Mesodermal cell (in vitro differentiated cells): ENCODE data around the gene MYO1D.
A peak's percentile ranks its signal among the peaks of the same experiment; 100 is the strongest.
"Not testable (repeated sequence)": the region's sequence is repeated elsewhere in the genome, so short reads cannot be mapped to it uniquely, and the experiment has no call there.

Source experiments
- H3K27ac ChIP-seq: 2 replicates; pipeline ENCODE4 v1.7.0; 2013; ENCODE audit warnings: mild to moderate bottlenecking, low read depth, low read length, moderate library complexity; ENCODE audit not compliant: severe bottlenecking
- H3K36me3 ChIP-seq: 2 replicates; pipeline ENCODE4 v1.7.1; 2013; ENCODE audit warnings: mild to moderate bottlenecking, low read length, moderate library complexity; ENCODE audit not compliant: control insufficient read depth, insufficient read depth
- H3K4me1 ChIP-seq: one replicate; pipeline ENCODE4 v1.7.1; 2013; ENCODE audit warnings: mild to moderate bottlenecking, low read length; ENCODE audit not compliant: insufficient read depth, control insufficient read depth, poor library complexity, severe bottlenecking
- H3K4me3 ChIP-seq: 2 replicates; pipeline ENCODE4 v1.7.0; 2013; ENCODE audit warnings: low read length, control low read depth, mild to moderate bottlenecking; ENCODE audit not compliant: insufficient read depth, poor library complexity, severe bottlenecking; ENCODE audit errors: extremely low read depth
- H3K9me3 ChIP-seq: 2 replicates; pipeline ENCODE4 v1.7.1; 2013; ENCODE audit warnings: mild to moderate bottlenecking, low read length, moderate library complexity; ENCODE audit not compliant: control insufficient read depth
- WGBS, 2 experiments: methylation state at CpG; one replicate each; pipeline ENCODE4 v1.1.5; 2013; ENCODE audit warnings: missing lambda C conversion rate in 2 of 2; ENCODE audit not compliant: insufficient coverage in 2 of 2; 5-methylcytosine and 5-hydroxymethylcytosine counted together

Gene MYO1D

DNA sequence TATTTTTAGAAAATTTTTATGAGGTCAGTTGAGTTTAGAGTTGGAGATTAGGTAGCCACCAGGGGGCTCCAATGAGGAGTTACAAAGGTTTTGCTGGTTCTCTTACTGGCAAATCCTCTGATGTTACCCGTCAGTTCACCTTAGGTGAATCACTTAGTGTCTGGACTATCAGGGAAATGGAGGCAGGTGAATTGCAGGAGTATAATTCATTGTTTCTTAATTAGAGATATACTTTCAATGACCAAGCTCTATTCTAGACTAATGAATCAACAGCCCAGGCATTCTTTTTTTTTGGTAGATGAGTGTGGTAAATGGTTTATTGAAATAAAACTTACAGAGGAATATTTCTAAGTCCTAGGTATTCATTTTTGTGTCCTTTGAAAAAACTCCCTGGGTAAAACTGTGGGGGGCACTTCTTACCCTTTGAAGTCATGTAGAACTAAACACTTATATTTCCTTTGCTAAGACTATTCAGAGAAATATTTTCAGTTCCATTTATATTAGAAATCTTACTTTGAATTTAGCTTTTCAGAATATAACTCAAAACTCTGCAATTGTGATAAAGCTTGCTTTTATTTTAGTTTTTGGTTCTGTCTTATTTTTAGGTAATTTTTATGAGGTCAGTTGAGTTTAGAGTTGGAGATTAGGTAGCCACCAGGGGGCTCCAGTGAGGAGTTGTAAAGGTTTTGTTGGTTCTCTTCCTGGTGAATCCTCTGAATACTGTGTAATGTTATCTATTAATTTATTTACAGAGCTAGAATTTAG is 414.9 kb downstream of the MYO1D start:
- Histone ChIP-seq H3K27ac (no peak overlapping the region), H3K9me3 (no peaks in the 10 kb centered on the region), H3K4me1 (no peaks in the 10 kb centered on the region), H3K4me3 (no peak overlapping the region), H3K36me3 (peaks cover 83% of the 10 kb centered on the region)
- no CpG with 5 or more reads among the region's 1 CpG for WGBS, 2 experiments

DNA sequence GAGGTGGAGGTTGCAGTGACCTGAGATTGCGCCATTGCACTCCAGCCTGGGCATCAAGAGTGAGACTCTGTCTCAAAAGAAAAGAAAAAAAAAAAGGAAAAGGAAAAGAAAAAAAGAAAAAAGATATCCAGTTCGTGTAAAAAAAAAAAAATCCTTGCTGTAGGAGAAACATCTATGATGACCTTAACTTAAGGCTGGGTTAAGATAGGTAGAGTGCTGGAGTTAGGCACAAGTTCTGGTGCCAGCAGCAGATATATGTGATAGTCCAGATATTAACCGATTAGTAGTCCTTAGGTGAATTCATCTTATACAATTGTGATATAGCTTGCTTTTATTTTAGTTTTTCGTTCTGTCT is 415.4 kb downstream of the MYO1D start:
- Histone ChIP-seq H3K4me3 (no peak overlapping the region), H3K9me3 (no peaks in the 10 kb centered on the region), H3K36me3 (peaks cover 82% of the 10 kb centered on the region), H3K27ac (no peak overlapping the region), H3K4me1 (no peaks in the 10 kb centered on the region)
- WGBS, 2 experiments = 68 to 77% methylated on average over 2 to 3 of the region's 4 CpGs

DNA sequence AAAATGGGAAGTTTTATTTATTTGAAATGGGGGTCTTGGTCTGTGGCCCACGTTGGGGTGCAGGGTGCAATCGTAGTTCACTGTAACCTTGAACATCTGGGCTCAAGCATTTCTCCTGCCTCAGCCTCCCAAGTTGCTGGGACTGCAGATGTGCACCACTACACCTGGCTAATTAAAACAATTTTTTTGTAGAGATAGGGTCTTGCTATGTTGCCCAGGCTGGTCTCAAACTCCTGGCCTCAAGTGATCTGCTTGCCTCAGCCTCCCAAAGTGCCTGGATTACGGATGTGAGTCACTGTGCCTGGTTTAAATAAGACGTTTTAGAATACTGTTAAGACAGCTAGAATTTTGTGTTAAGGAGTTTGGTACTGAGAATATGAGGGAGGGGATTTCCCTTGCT is 416.9 kb downstream of the MYO1D start:
- Histone ChIP-seq H3K4me1 (no peaks in the 10 kb centered on the region), H3K36me3 (peaks cover 83% of the 10 kb centered on the region), H3K27ac (no peak overlapping the region), H3K4me3 (no peak overlapping the region), H3K9me3 (no peaks in the 10 kb centered on the region)
- WGBS, 2 experiments = 92 to 100% methylated on average over 3 to 4 of the region's 4 CpGs

DNA sequence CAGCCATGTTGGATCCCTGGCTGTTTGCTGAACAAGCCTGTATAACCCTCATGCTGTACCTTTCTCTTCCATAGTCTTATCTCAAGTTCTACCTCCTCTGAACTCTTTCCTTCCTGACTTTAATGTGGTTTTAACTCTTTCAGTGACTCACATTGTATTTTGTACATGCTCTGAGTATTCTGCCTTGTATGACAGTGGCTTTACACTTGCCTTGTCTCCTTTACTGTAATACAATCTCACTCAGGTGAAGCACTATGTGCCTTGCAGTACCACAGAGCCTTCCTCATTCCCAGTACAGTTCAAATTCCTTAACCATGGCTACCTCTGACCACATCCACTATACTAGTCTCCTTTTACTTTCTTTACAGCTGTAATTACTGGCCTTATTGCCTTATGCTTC is 418.6 kb downstream of the MYO1D start:
- Histone ChIP-seq H3K27ac (no peak overlapping the region), H3K4me1 (no peaks in the 10 kb centered on the region), H3K36me3 (peaks cover 88% of the 10 kb centered on the region), H3K9me3 (no peaks in the 10 kb centered on the region), H3K4me3 (no peak overlapping the region)

DNA sequence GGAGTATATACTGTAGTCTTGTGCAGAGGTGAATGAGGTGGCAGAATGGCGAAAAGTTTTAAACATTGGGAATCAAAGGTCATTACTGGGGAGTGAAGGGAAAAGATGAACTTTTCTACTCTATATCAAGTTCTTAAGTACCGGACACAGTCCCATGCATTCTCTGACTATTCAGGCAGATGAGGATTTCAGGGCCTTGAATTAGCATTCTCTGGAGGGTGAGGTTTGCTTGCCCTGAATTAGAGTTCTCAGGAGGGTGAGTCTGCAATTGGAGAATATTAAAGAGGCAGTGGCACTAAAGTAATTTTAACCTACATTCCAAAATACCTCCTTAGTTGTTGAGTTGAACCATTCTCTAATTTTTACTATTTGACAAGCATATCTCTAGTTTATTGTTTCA is 423.6 kb downstream of the MYO1D start:
- peaks cover 97% of the 10 kb centered on the region for H3K36me3 ChIP-seq
- H3K4me3 ChIP-seq = no peak overlapping the region
- H3K4me1 ChIP-seq = no peaks in the 10 kb centered on the region
- no peak overlapping the region for H3K27ac ChIP-seq
- H3K9me3 ChIP-seq = no peaks in the 10 kb centered on the region
- 100% methylated on average over 1 of the region's 2 CpGs; no CpG with 5 or more reads in 1 of the 2 experiments for WGBS, 2 experiments

DNA sequence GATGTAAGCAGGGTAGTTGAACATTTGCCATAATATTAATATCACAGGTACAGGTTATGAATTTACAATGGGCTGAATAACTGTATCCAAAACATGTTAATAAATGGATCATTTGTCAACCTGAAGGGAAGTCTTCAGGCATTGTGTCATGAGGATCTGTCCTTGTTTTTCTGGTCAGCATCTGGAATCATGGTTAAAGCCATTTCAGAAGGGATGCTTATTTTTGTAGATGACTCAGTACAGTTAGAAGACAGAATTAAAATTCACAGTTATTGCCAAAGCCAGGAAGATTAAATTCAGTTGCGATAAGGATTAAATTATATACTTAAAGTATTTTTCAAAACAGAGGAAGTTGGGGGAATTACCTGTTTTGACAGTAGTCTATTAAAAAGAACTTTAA is 424.6 kb downstream of the MYO1D start:
- Histone ChIP-seq H3K36me3 (peaks cover 98% of the 10 kb centered on the region), H3K9me3 (no peaks in the 10 kb centered on the region), H3K4me3 (no peak overlapping the region), H3K27ac (no peak overlapping the region), H3K4me1 (no peaks in the 10 kb centered on the region)
- no CpG with 5 or more reads among the region's 1 CpG for WGBS, 2 experiments

DNA sequence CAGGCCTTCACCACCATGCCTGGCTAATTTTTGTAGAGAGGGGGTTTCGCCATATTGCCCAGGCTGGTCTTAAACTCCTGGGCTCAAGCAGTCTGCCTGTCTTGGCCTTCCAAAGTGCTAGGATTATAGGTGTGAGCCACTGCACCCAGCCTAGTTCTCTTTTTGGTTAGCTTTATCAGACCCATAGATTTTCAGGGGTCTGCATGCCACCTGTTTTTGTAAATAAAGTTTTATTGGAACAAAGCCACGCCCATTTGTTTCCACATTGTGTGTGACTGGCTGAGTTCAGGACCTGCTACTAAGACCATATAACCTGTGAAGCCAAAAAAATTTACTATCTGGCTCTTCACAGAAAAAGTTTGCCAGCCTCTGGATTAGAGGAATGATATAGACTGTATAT is 425.0 kb downstream of the MYO1D start:
- Histone ChIP-seq H3K9me3 (no peaks in the 10 kb centered on the region), H3K4me3 (no peak overlapping the region), H3K36me3 (peaks cover 98% of the 10 kb centered on the region), H3K4me1 (no peaks in the 10 kb centered on the region), H3K27ac (no peak overlapping the region)
- 10 to 50% methylated on average over 1 to 2 of the region's 2 CpGs for WGBS, 2 experiments

DNA sequence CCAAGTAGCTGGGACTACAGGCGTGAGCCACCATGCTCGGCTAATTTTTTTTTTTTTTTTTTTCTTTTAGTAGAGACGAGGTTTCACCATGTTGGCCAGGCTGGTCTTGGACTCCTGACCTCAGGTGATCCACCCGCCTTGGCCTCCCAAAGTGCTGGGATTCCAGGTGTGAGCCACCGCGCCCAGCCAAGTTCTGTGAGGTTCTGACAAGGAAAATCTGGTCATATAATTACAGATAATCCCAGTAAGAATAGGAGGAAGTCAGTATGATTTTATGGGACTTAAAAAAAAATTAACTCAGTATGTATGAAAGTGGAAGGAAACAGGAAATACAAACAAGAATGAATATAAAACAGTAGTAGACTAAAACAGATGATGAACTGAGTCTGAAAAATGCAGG is 426.5 kb downstream of the MYO1D start:
- not testable (repeated sequence) for H3K9me3 ChIP-seq, H3K27ac ChIP-seq, H3K4me1 ChIP-seq, H3K4me3 ChIP-seq
- peaks cover 86% of the 10 kb centered on the region for H3K36me3 ChIP-seq
- WGBS, 2 experiments = 83% methylated on average over 1 of the region's 6 CpGs; no CpG with 5 or more reads in 1 of the 2 experiments

DNA sequence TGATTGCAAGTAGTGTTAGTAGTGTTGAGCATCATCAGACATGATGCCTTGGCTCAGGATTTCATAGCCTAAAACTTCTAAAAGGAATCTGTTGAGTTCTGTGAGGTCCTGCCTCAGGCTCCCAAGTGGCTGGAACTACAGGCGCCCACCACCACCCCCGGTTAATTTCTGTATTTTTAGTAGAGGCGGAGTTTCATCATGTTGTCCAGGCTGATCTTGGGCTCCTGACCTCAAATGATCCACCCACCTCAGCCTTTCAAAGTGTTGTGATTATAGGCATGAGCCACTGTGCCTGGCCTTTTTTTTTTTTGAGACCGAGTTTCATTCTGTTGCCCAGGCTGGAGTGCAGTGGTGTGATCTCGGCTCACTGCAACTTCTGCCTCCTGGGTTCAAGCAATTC is 427.0 kb downstream of the MYO1D start:
- H3K36me3 ChIP-seq = peaks cover 82% of the 10 kb centered on the region
- no peak overlapping the region for H3K4me3 ChIP-seq
- no peak overlapping the region for H3K27ac ChIP-seq
- WGBS, 2 experiments = 93 to 100% methylated on average over 2 to 3 of the region's 5 CpGs
- H3K4me1 ChIP-seq = peaks cover 5% of the 10 kb centered on the region
- no peaks in the 10 kb centered on the region for H3K9me3 ChIP-seq

DNA sequence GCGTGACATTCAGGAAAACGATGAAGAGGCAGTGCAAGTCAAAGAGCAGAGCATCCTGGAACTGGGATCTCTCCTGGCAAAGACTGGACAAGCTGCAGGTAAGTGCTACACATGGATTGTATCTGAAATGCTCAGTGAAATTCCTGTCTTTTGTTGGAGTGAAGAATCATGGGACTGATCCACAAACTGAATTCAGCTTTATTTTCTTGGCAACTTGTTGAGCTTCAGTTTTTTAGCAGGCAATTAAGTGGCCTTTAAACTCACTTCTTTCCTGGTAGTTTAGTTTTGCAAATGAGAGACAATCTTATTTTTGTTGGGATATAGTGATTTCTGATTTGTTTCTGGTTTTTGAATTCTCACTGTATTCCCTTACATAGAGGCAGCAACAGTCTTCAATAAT is 430.0 kb downstream of the MYO1D start:
- Histone ChIP-seq H3K4me1 (peaks cover 5% of the 10 kb centered on the region), H3K4me3 (no peak overlapping the region), H3K36me3 (peaks cover 52% of the 10 kb centered on the region), H3K27ac (no peak overlapping the region), H3K9me3 (peaks cover 3% of the 10 kb centered on the region)
- 95 to 100% methylated on average over 2 of the region's 2 CpGs for WGBS, 2 experiments

DNA sequence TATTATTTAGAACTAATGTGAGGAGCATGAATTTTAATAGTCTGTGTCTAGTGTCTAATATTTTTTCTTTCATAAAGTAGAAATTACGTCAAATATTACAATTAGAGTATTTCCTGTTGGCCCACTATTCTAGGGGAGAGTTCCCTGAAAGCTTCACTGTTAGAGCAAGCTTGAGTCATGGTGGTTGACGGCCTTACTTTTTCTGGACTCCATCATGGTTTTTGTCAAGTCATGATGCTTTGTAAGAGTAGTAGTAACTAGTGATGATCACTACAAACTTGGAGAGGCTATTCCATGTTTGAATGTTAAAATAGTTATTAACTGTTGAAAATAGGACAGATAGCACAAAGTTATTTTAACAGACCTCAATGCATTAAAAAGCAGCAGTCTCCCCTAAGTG is 431.0 kb downstream of the MYO1D start:
- Histone ChIP-seq H3K36me3 (peaks cover 42% of the 10 kb centered on the region), H3K4me1 (peaks cover 5% of the 10 kb centered on the region), H3K27ac (no peak overlapping the region), H3K9me3 (peaks cover 3% of the 10 kb centered on the region), H3K4me3 (peak overlapping the region; percentile 96)
- 93 to 100% methylated on average over 1 of the region's 2 CpGs for WGBS, 2 experiments
